GM21390 (cell line): ENCODE results near the gene GRB10.

Experiments
- ATAC-seq: cut with Tn5 transposase; IDR thresholded peaks from one replicate; pipeline ENCODE4 v1.9.1; 2021; ENCODE audit not compliant: unreplicated experiment

GRB10 gene

GRCh38 chr7:50657341-50657873 lies 125.3 kb downstream of the GRB10 start:
- no peak for ATAC-seq

DNA sequence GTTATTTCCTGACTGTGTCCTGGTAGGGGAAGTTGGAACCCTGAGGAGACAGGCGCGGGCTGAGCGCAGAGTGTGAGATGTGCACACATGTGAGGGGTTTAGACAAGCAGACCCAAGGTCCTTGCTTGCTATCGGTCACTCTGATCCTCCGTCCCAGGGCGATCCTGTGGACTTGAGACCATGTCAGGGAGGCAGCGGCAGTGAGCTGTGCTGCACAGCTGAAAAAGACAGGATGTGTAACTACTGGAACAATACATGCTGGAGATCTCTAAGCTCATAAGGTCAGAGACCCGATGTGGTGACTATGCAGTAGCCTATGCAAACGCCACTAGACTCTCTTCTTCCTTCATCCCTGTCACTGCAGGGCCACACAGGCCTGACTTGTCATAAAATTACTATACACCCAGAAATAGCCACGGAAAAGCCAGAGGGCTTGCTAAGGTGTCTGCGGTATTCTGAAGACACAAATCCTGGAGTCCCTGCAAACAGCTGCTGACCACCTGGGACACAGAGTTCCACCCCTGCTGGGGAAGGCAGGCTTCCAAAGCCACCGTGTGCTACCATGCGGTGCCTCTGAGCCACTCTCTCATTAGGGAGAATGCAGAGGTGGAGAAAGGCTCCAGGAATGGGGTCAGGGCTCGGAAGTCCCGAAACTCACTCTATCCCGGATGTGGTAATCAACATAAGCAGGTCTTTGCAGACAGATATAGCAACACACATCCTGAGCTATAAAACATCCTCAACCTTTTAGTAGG lies 126.4 kb downstream of the GRB10 start:
- ATAC-seq, result no peak

DNA sequence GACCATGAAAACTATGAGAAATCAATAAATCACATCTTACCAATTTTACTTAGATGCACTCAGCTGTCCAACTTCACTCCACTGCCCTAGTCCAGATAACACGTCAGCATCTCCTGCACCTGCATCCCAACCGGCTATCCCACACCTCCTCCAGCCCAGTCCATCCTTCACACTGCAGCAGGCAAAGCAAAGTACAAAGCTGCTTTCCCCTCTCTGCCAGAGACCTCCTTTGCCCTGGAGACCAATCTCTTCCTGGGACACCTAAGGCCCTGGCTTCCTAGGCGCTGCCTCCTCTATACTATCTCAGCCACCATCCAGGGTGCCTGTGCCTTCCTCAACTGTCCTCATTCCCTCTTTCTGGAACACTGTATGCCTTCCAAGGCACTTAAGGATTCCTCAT lies 127.2 kb downstream of the GRB10 start:
- ATAC-seq, result no peak

DNA sequence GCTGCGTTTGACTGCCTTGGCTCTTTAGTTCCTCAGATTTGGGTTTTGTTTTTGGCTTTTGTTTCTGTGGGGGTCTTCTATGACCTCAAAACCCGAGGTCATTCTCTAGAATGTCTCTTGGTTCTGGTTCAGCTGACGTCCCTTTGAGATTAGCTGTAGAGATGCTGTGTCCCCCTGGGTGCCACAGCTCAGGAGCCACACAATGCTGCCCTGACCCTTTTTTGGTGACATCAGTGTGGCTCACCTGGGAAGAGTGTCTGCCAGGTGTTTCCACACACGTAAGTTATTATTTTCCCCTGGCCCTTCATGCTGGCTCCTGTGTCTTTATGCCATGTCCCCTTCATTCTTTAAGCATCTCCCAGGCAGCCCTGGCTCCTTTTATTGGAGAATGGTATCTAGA lies 127.7 kb downstream of the GRB10 start:
- ATAC-seq, result no peak

GRCh38 chr7:50653981-50654425 lies 128.7 kb downstream of the GRB10 start:
- no peak for ATAC-seq

GRCh38 chr7:50653126-50653864 lies 129.4 kb downstream of the GRB10 start:
- ATAC-seq, result no peak

GRCh38 chr7:50652400-50653125 lies 130.1 kb downstream of the GRB10 start:
- no peak for ATAC-seq

- ATAC-seq, result peak; percentile 90
Observed at GRCh38 chr7:50651271-50651989, 131.3 kb downstream of the GRB10 start.

- no peak for ATAC-seq
Observed at GRCh38 chr7:50650057-50650664, 132.5 kb downstream of the GRB10 start.

GRCh38 chr7:50649259-50649885 lies 133.3 kb downstream of the GRB10 start:
- ATAC-seq, result no peak

- no peak for ATAC-seq
Observed at GRCh38 chr7:50648570-50649169, 134.0 kb downstream of the GRB10 start.

- no peak for ATAC-seq
Observed at GRCh38 chr7:50648076-50648475, 134.6 kb downstream of the GRB10 start.

DNA sequence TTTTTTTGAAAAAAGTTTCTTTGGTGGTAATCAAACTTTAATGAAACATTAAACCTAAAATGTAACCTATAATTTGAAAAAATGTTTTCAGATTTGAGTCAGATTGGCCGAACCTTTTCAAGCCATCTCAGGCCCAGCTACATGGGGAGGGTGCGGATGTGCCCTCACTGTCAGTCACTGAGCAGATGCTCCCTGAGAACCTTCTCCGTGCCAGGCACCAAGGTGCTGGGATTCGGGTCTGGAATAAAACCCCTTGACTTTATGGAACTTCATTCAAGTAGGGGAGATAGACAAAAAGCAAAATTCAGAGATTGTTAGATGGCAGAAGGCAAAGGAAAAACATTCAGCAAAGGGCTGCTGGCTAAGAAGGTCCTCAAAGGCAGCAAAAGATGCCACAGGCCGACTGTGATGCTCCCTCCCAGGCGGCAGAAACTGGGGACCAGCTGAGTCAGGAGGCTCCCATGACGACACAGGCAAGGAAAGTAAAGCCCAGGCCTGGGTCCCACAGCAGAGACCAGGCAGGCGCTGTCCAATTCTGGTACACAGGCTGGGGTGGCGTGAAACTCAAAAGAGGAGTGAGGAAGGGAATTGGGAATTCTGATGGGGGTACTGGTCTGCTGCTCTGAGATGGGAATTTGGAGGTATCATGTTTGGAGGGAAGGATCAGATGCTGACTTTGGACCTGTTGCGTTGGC lies 135.3 kb downstream of the GRB10 start:
- ATAC-seq, result no peak

GRCh38 chr7:50646069-50646468 lies 136.6 kb downstream of the GRB10 start:
- ATAC-seq, result no peak

DNA sequence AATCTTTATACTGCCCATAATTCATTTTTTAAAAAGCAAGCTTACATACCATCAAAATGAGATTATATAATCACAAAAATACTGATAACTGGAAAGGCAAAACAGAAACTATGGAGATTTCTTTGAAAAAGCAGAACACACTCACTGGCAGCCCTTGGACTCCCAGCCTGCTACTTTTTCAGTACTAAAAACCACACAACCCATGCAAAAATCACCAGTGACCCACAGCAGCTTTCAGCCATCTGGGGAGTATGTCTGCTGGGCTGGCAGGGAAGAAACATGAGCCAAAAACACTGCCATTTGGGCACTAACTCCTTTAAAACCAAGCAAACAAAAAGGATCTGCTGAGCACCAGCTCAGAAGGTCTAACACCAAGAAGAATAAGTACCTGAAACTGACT lies 137.5 kb downstream of the GRB10 start:
- ATAC-seq, result no peak

- ATAC-seq, result no peak
Observed at GRCh38 chr7:50644586-50644985, 138.1 kb downstream of the GRB10 start.

- ATAC-seq, result no peak
Observed at GRCh38 chr7:50644114-50644513, 138.6 kb downstream of the GRB10 start.

GRCh38 chr7:50641442-50642405 lies 141.0 kb downstream of the GRB10 start:
- no peak for ATAC-seq
